Panc1 (cell line): Measurements from ENCODE around the gene ABHD11. TPM values are rescaled to one million over a fixed set of nuclear protein-coding genes. Genes with fewer than 3 reads are reported as not detected.
"Not testable (repeated sequence)": the region's sequence is repeated elsewhere in the genome, so short reads cannot be mapped to it uniquely, and the experiment has no call there.

Experiments used
- ATAC-seq: fragments of 200-7000 bp; cut with Tn5 transposase; 2 replicates; pipeline ENCODE4 v1.9.1; 2020; ENCODE audit warnings: mild to moderate bottlenecking, moderate library complexity
- BruUV-seq: library from RNA; stranded (reverse); fragments of 400-500 nt; replicated peaks from 2 replicates; lab custom pipeline; 2021; lab: Mats Ljungman, UMichigan
- CTCF ChIA-PET: fragments of 300-600 bp; sonication (Branson Sonifier 250); formaldehyde crosslinking; loops from one replicate; lab custom pipeline; 2022; ENCODE audit warnings: antibody characterized with exemption; lab: Charles Lee
- POLR2A ChIA-PET: fragments of 300-600 bp; sonication (Branson Sonifier 250); formaldehyde crosslinking; loops from one replicate; lab custom pipeline; 2022; ENCODE audit warnings: antibody characterized with exemption; lab: Charles Lee
- DNase-seq: peaks from one replicate; pipeline ENCODE4 v3.0.0-alpha.2; 2010; ENCODE audit warnings: low read depth, low spot score
- H3K27ac ChIP-seq: 2 replicates; pipeline ENCODE4 v1.5.1; 2011; ENCODE audit warnings: mild to moderate bottlenecking, low read length, inconsistent platforms
- H3K27me3 ChIP-seq: fragments of 200-500 bp; sonication (Bioruptor generic); 2 replicates; pipeline ENCODE4 v1.6.0; 2014; ENCODE audit warnings: low read length, inconsistent platforms; ENCODE audit not compliant: control insufficient read depth, insufficient read depth
- H3K36me3 ChIP-seq: fragments of 200-500 bp; sonication (Bioruptor generic); 2 replicates; pipeline ENCODE4 v1.5.1; 2014; ENCODE audit warnings: inconsistent platforms, mild to moderate bottlenecking, low read length, moderate library complexity; ENCODE audit not compliant: control insufficient read depth, insufficient read depth
- H3K4me1 ChIP-seq: 2 replicates; pipeline ENCODE4 v1.5.1; 2011; ENCODE audit warnings: inconsistent platforms, mild to moderate bottlenecking, low read length, moderate library complexity; ENCODE audit not compliant: control insufficient read depth, insufficient read depth
- H3K4me3 ChIP-seq, 2 experiments: 2 replicates each; pipeline ENCODE4 v1.5.1; 2011 to 2012; ENCODE audit warnings: low read depth in 2 of 2, low read length in 2 of 2, mild to moderate bottlenecking in 2 of 2, inconsistent platforms in 1 of 2, moderate library complexity in 1 of 2
- H3K9me3 ChIP-seq: fragments of 200-500 bp; sonication (Bioruptor generic); 2 replicates; pipeline ENCODE4 v1.5.1; 2014; ENCODE audit warnings: low read depth, mild to moderate bottlenecking, inconsistent platforms, low read length, moderate library complexity; ENCODE audit not compliant: control insufficient read depth, insufficient read depth
- POLR2AphosphoS5 ChIP-seq: IDR thresholded peaks from 2 replicates; pipeline ENCODE4 v1.6.1; 2012; ENCODE audit warnings: mild to moderate bottlenecking, low read depth, low read length, moderate library complexity
- SIN3A ChIP-seq: IDR thresholded peaks from 2 replicates; pipeline ENCODE4 v1.6.1; 2012; ENCODE audit warnings: low read depth, mild to moderate bottlenecking, low read length, moderate library complexity, borderline replicate concordance; ENCODE audit not compliant: insufficient read depth
- TCF7L2 ChIP-seq: IDR thresholded peaks from 2 replicates; pipeline ENCODE4 v1.6.1; 2011; ENCODE audit warnings: mild to moderate bottlenecking, low read depth, low read length, inconsistent platforms
- in situ Hi-C: cut with HindIII; loops from 2 replicates; pipeline ENCODE4 v1.10.0; 2016; ENCODE audit warnings: low sequenced_read_pairs, low pct_unique_long_range_greater_than_20kb
- intact Hi-C: fragments of 100-400 bp; cut with micrococcal nuclease; formaldehyde crosslinking; loops from one replicate; pipeline ENCODE4 v1.10.0; 2022; ENCODE audit not compliant: unreplicated experiment
- total RNA-seq: library from RNA; stranded (reverse); gene quantifications from one replicate; pipeline ENCODE4 v1.2.1, GENCODE V29; 2021; ENCODE audit not compliant: unreplicated experiment
- TF ChIP-seq, protein P1 (sequence below), 2 experiments: IDR thresholded peaks; 2 replicates each; pipeline ENCODE4 v1.6.1; 2011 to 2012; ENCODE audit warnings: low read depth in 2 of 2, control low read depth in 1 of 2, low read length in 1 of 2, mild to moderate bottlenecking in 1 of 2, moderate library complexity in 1 of 2; ENCODE audit not compliant: insufficient read depth in 1 of 2
- TF ChIP-seq, protein P2 (sequence below): fragments of 450-650 bp; IDR thresholded peaks from 2 replicates; pipeline ENCODE4 v1.5.1; 2017; ENCODE audit warnings: mild to moderate bottlenecking

The ABHD11 gene
- total RNA-seq, 1 experiment from 2014 or later, result 54.2 TPM

DNA sequence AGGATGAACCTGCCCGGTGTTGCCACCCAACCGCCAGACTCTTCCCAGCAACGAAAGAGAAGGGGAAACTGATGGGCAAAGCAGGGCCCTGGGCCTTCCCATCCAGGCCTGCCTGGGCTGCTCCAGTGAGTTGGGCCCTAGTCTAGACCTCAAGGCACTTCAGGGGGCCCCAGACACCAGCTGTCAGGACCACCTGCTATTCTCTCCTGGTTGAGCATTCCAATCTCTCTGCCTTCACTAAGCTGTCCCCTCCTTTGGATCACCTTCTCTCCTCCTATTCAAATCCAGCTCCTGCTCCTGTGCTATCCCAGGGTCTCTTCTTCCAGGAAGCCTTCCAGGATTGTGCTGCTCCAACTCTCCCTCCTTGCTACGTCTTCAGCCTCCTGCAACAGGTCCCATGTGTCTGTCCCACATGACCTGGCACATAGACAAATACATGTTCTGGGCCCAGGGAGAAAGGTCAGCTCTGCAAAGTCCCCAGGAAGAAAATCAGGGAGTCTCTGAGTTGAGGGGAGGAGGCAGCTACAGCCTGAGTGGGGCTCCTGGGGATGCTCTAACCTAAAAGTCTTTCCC lies 22.2 kb downstream of the ABHD11 start:
- intact Hi-C loops, result no loop called here
- Histone ChIP-seq H3K9me3 (no peaks in the 10 kb centered on the region), H3K36me3 (no peaks in the 10 kb centered on the region), H3K27me3 (no peaks in the 10 kb centered on the region), H3K4me1 (peaks cover 76% of the 10 kb centered on the region), H3K4me3 (peak overlapping the region; percentile 82 to 96), H3K27ac (peak overlapping the region; percentile 96)
- DNase-seq (no peak), ATAC-seq (no peak)
- in situ Hi-C loops, result no loop called here
- BruUV-seq, result TSS peak; percentile 28
- ChIA-PET CTCF (interaction anchor here (0.6 to 1.7 kb wide), 3 partner anchors 15 to 18 kb away, joined by 3 to 4 read pairs (median 3); no protein-coding TSS in a partner anchor), POLR2A (interaction anchor here (0.6 to 0.7 kb wide), 3 partner anchors 12 to 359 kb away, joined by 3 read pairs; no protein-coding TSS in a partner anchor)
- TF ChIP-seq, protein P1, sequence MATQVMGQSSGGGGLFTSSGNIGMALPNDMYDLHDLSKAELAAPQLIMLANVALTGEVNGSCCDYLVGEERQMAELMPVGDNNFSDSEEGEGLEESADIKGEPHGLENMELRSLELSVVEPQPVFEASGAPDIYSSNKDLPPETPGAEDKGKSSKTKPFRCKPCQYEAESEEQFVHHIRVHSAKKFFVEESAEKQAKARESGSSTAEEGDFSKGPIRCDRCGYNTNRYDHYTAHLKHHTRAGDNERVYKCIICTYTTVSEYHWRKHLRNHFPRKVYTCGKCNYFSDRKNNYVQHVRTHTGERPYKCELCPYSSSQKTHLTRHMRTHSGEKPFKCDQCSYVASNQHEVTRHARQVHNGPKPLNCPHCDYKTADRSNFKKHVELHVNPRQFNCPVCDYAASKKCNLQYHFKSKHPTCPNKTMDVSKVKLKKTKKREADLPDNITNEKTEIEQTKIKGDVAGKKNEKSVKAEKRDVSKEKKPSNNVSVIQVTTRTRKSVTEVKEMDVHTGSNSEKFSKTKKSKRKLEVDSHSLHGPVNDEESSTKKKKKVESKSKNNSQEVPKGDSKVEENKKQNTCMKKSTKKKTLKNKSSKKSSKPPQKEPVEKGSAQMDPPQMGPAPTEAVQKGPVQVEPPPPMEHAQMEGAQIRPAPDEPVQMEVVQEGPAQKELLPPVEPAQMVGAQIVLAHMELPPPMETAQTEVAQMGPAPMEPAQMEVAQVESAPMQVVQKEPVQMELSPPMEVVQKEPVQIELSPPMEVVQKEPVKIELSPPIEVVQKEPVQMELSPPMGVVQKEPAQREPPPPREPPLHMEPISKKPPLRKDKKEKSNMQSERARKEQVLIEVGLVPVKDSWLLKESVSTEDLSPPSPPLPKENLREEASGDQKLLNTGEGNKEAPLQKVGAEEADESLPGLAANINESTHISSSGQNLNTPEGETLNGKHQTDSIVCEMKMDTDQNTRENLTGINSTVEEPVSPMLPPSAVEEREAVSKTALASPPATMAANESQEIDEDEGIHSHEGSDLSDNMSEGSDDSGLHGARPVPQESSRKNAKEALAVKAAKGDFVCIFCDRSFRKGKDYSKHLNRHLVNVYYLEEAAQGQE (IDR thresholded peaks at IDR 0.05; ENCODE audit: insufficient read depth in 1 of 2, low read depth in 2 of 2, low read length in 1 of 2), result no peak
- no peak; the same call in 1 of the 2 replicates for TF ChIP-seq POLR2AphosphoS5
- TF ChIP-seq, protein P2, sequence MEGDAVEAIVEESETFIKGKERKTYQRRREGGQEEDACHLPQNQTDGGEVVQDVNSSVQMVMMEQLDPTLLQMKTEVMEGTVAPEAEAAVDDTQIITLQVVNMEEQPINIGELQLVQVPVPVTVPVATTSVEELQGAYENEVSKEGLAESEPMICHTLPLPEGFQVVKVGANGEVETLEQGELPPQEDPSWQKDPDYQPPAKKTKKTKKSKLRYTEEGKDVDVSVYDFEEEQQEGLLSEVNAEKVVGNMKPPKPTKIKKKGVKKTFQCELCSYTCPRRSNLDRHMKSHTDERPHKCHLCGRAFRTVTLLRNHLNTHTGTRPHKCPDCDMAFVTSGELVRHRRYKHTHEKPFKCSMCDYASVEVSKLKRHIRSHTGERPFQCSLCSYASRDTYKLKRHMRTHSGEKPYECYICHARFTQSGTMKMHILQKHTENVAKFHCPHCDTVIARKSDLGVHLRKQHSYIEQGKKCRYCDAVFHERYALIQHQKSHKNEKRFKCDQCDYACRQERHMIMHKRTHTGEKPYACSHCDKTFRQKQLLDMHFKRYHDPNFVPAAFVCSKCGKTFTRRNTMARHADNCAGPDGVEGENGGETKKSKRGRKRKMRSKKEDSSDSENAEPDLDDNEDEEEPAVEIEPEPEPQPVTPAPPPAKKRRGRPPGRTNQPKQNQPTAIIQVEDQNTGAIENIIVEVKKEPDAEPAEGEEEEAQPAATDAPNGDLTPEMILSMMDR, result no peak
- TF ChIP-seq SIN3A, result no peak

- Histone ChIP-seq H3K27ac (peak overlapping the region; percentile 96), H3K9me3 (no peaks in the 10 kb centered on the region), H3K4me1 (peaks cover 75% of the 10 kb centered on the region), H3K36me3 (no peaks in the 10 kb centered on the region), H3K4me3 (peak overlapping the region in 1 of 2 experiments; percentile 82; a peak in 3 of 4 replicates), H3K27me3 (no peaks in the 10 kb centered on the region)
- intact Hi-C loops (no loop called here), in situ Hi-C loops (no loop called here)
- peak; percentile 88 for ATAC-seq
- no TSS peak for BruUV-seq
- CTCF ChIA-PET, result no interaction called here
- TF ChIP-seq SIN3A (peak; percentile 81; the same call in 1 of the 2 replicates), TCF7L2 (peak; percentile 71; the same call in 1 of the 2 replicates), POLR2AphosphoS5 (peak; percentile 89)
- TF ChIP-seq, protein P2, result no peak
- TF ChIP-seq, protein P1 (IDR thresholded peaks at IDR 0.05; ENCODE audit: insufficient read depth in 1 of 2, low read depth in 2 of 2, low read length in 1 of 2), result no peak
- peak; percentile 98 for DNase-seq
- POLR2A ChIA-PET, result interaction anchor here (0.5 kb wide), 1 partner anchor 174 kb away, joined by 8 read pairs; no protein-coding TSS in a partner anchor
These were observed 22.8 kb downstream of the ABHD11 start for GRCh38 chr7:73715648-73716317.

GRCh38 chr7:73713319-73713718 lies 25.3 kb downstream of the ABHD11 start:
- H3K4me3 ChIP-seq, intact Hi-C loops, DNase-seq, BruUV-seq, in situ Hi-C loops, ATAC-seq, H3K9me3 ChIP-seq, H3K36me3 ChIP-seq, H3K27me3 ChIP-seq: not testable (repeated sequence)
- peaks cover 85% of the 10 kb centered on the region for H3K4me1 ChIP-seq
- CTCF ChIA-PET, result interaction anchor here (0.6 kb wide), 1 partner anchor 97 kb away, joined by 4 read pairs; no protein-coding TSS in a partner anchor
- POLR2A ChIA-PET, result interaction anchor here (0.8 kb wide), 1 partner anchor 55 kb away, joined by 4 read pairs; no protein-coding TSS in a partner anchor
- H3K27ac ChIP-seq, result peak overlapping the region; percentile 75
